Astrocyte (in vitro differentiated cells and primary cell): ENCODE results near the gene SSBP1.
"Not testable (repeated sequence)": the region's sequence is repeated elsewhere in the genome, so short reads cannot be mapped to it uniquely, and the experiment has no call there.

Source experiments
- CTCF ChIP-seq: IDR thresholded peaks from 2 replicates; pipeline ENCODE4 v1.5.1; 2011; ENCODE audit warnings: low read depth, mild to moderate bottlenecking, inconsistent platforms, low read length, moderate library complexity; ENCODE audit not compliant: insufficient read depth
- EZH2 ChIP-seq: IDR thresholded peaks from 2 replicates; pipeline ENCODE4 v1.6.1; 2012; ENCODE audit warnings: mild to moderate bottlenecking, low read length, inconsistent platforms; ENCODE audit not compliant: insufficient read depth

- not testable (repeated sequence) for TF ChIP-seq EZH2, CTCF
These were observed 32.0 kb downstream of the SSBP1 start for GRCh38 chr7:141770083-141770583.
